Loucy (cell line): ENCODE results near the gene BCDIN3D.
"Not testable (repeated sequence)": the region's sequence is repeated elsewhere in the genome, so short reads cannot be mapped to it uniquely, and the experiment has no call there.

Source experiments
- H2AFZ ChIP-seq: fragments of 200-600 bp; sonication (generic); 2 replicates; pipeline ENCODE4 v1.6.0; 2016; ENCODE audit warnings: antibody characterized with exemption, mild to moderate bottlenecking, low read length, moderate library complexity
- H3F3A ChIP-seq: fragments of 200-600 bp; 2 replicates; pipeline ENCODE4 v1.6.0; 2016; ENCODE audit warnings: antibody characterized with exemption, low read depth, mild to moderate bottlenecking
- H3K27me3 ChIP-seq: fragments of 200-600 bp; sonication (generic); 2 replicates; pipeline ENCODE4 v1.6.1; 2014; ENCODE audit warnings: low read length, mild to moderate bottlenecking; ENCODE audit not compliant: insufficient read depth, poor library complexity, severe bottlenecking
- H3K36me3 ChIP-seq: fragments of 200-600 bp; sonication (generic); 2 replicates; pipeline ENCODE4 v1.6.1; 2016; ENCODE audit warnings: low read length; ENCODE audit not compliant: insufficient read depth
- H3K4me1 ChIP-seq: fragments of 200-600 bp; sonication (generic); 2 replicates; pipeline ENCODE4 v1.5.1; 2014; ENCODE audit warnings: low read length, mild to moderate bottlenecking; ENCODE audit not compliant: insufficient read depth, poor library complexity, severe bottlenecking
- H3K4me2 ChIP-seq: fragments of 200-600 bp; sonication (generic); 2 replicates; pipeline ENCODE4 v1.6.0; 2014; ENCODE audit warnings: antibody characterized with exemption, low read length, low read depth, mild to moderate bottlenecking; ENCODE audit not compliant: poor library complexity, severe bottlenecking
- H3K4me3 ChIP-seq: fragments of 200-600 bp; sonication (generic); 2 replicates; pipeline ENCODE4 v1.5.1; 2014; ENCODE audit warnings: low read length, mild to moderate bottlenecking, mixed read lengths; ENCODE audit not compliant: poor library complexity, severe bottlenecking
- H3K79me2 ChIP-seq: fragments of 200-600 bp; sonication (generic); 2 replicates; pipeline ENCODE4 v1.6.1; 2014; ENCODE audit warnings: low read length; ENCODE audit not compliant: insufficient read depth
- H3K9ac ChIP-seq: fragments of 200-600 bp; sonication (generic); 2 replicates; pipeline ENCODE4 v1.6.0; 2014; ENCODE audit warnings: mild to moderate bottlenecking, low read depth, low read length, moderate library complexity; ENCODE audit not compliant: poor library complexity, severe bottlenecking
- H3K9me2 ChIP-seq: fragments of 200-600 bp; sonication (generic); replicated peaks from 2 replicates; pipeline ENCODE4 v1.6.1; 2016; ENCODE audit warnings: low read depth, low read length, mixed read lengths
- H3K9me3 ChIP-seq: fragments of 200-600 bp; sonication (generic); 2 replicates; pipeline ENCODE4 v1.6.1; 2014; ENCODE audit warnings: mild to moderate bottlenecking, antibody characterized with exemption, low read length, low read depth; ENCODE audit not compliant: insufficient read depth
- H4K20me1 ChIP-seq: fragments of 200-600 bp; sonication (generic); 2 replicates; pipeline ENCODE4 v1.6.0; 2014; ENCODE audit warnings: antibody characterized with exemption, low read length, mild to moderate bottlenecking; ENCODE audit not compliant: insufficient read depth, poor library complexity, severe bottlenecking
- CTCF ChIP-seq: fragments of 200-600 bp; sonication (generic); conservative IDR thresholded peaks from 2 replicates; pipeline ENCODE4 v1.5.1; 2014; ENCODE audit warnings: mild to moderate bottlenecking, antibody characterized with exemption, low read length
- EZH2phosphoT487 ChIP-seq: fragments of 200-600 bp; IDR thresholded peaks from 2 replicates; pipeline ENCODE4 v1.6.1; 2018; ENCODE audit warnings: antibody characterized with exemption, mild to moderate bottlenecking, moderate library complexity, borderline replicate concordance

BCDIN3D gene

DNA sequence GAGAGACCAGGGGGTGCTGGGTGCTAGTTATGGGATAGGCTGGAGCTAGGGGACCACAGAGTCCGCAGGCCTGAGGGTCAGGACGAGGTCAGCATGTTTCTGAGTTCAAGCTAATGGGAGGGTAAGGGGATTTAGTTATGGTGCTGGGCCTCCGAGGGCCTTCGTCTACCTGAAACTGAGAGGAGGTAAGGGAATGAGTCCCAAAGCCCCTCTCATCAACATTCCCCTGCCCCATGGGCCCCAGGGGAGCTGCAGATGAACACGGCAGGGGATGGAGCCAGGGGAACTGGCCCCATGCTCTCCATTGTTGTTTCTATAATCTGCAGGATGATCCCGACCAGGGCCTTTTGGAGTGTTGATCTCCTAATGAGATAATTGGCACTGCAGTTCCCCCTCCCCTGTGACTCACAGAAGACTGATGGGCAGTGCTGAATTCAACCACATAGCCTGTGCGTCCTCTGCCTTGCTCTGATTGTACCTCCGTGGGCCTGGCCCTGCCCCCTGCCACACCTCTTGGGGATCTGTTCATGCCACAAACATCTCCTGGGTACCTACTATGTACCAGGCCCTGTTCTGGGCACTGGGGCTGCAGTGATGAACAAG lies 39.4 kb upstream of the BCDIN3D start:
- Histone ChIP-seq H2AFZ (no peak overlapping the region), H3K4me1 (no peaks in the 10 kb centered on the region), H3K9ac (no peak overlapping the region), H4K20me1 (no peaks in the 10 kb centered on the region), H3K27me3 (no peaks in the 10 kb centered on the region), H3K9me2 (no peaks in the 10 kb centered on the region), H3K36me3 (no peaks in the 10 kb centered on the region), H3K79me2 (no peaks in the 10 kb centered on the region), H3K4me2 (no peak overlapping the region), H3K9me3 (no peaks in the 10 kb centered on the region), H3K4me3 (no peak overlapping the region), H3F3A (peaks cover 4% of the 10 kb centered on the region; the same call in 1 of the 2 replicates)
- no peak for TF ChIP-seq EZH2phosphoT487
- no peak for TF ChIP-seq CTCF

DNA sequence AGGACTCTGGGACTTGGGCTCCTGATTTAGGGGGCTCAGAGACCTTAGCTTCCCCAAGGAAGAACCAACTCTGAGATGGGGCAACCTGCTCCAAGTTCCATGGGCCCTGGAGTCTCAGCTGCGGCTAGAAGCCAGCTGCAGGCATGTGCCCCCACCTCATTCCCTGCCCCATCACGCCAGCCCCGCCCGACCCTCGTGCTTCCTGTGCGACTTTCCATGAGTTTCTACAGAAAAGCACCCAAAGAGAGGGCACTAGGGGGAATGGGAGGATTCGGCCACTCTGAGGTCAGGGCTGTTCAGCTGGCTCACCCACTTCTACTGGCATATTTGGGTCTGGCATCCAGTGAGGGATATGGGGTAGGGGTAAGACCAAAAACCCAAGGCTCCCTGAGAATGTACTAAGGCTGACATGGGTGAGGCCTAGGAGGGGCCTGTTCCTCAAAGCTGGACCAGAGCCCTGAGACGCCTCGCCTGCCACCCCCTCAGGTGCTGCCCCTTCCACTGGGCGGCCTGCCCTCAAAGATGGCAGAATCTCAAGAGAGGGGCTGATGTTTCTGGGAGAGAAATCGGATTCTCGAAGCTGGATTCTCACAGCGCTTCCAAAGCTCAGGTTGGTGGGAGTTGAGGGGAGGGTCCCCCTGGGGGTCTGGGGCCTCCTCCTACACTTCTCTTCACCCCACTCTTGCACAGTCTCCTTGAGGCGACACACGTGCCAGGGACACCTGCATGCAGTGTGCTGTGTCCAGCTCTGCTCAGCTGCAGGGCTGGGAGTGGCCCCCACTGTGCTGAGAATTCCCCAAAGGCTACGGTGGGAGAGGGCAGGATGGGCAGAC lies 38.7 kb upstream of the BCDIN3D start:
- no peaks in the 10 kb centered on the region for H3K9me3 ChIP-seq
- H4K20me1 ChIP-seq = no peaks in the 10 kb centered on the region
- no peak for TF ChIP-seq CTCF
- TF ChIP-seq EZH2phosphoT487 = no peak
- no peaks in the 10 kb centered on the region for H3K36me3 ChIP-seq
- no peak overlapping the region for H3K4me3 ChIP-seq
- peaks cover 4% of the 10 kb centered on the region; the same call in 1 of the 2 replicates for H3F3A ChIP-seq
- no peak overlapping the region for H2AFZ ChIP-seq
- no peaks in the 10 kb centered on the region for H3K27me3 ChIP-seq
- no peak overlapping the region for H3K4me2 ChIP-seq
- H3K79me2 ChIP-seq = no peaks in the 10 kb centered on the region
- H3K9ac ChIP-seq = no peak overlapping the region
- H3K9me2 ChIP-seq = no peaks in the 10 kb centered on the region
- no peaks in the 10 kb centered on the region for H3K4me1 ChIP-seq

DNA sequence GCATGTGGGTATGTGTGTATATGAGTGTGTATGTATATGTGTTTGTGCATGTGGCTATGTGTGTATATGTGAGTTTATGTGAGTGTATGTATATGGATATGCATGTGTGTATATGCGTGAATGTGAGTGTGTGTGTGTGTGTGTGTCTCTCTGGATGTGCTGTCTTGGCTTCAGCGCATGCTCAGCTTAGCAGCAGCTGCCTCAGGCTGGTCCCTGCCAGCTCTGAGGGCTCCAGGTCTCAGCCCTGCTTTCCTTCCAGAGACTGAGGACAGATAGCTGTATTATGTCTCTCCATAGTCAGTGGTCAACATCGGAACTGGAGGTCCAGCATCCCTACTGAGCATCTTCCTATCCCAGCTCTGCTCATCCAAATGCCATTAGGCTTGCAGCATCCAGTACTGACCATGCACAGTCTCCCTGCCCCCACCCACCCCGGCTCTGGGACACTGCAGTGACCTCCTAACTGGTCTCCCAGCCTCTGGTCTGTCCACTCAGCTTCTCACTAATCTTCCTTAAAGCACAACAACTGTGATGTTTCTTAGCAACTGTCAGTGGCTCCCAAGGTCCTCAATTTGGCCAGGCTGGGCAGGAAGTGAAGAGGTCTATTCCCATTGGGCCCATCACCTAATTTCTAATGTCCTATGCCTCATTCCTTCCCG lies 38.0 kb upstream of the BCDIN3D start:
- Histone ChIP-seq H3K27me3 (no peaks in the 10 kb centered on the region), H3K4me2 (no peak overlapping the region), H3K9ac (no peak overlapping the region), H3K36me3 (no peaks in the 10 kb centered on the region), H3K4me3 (no peak overlapping the region), H3F3A (peaks cover 4% of the 10 kb centered on the region; the same call in 1 of the 2 replicates), H4K20me1 (no peaks in the 10 kb centered on the region), H3K9me3 (no peaks in the 10 kb centered on the region), H3K4me1 (no peaks in the 10 kb centered on the region), H3K79me2 (no peaks in the 10 kb centered on the region), H2AFZ (no peak overlapping the region), H3K9me2 (no peaks in the 10 kb centered on the region)
- TF ChIP-seq CTCF = no peak
- TF ChIP-seq EZH2phosphoT487 = no peak

DNA sequence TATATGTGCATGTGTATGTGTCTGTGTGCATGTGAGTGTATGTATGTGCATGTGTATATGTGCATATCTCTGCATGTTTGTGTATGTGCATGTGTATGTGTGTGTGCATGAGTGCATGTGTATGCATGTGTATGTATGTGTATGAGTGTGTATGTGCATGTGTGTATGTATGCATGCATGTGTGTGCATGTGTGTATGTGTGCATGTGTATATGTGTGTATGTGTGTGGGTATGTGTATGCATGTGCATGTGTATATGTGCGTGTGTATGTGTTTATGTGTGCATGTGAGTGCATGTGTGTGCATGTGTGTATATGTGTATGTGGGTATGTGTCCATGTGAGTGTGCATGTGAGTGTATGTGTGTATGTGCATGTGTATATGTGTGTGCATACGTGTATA lies 36.2 kb upstream of the BCDIN3D start:
- H3K4me3 ChIP-seq = not testable (repeated sequence)

More for the DNA sequence above, 36.2 kb upstream of the BCDIN3D start:
- H4K20me1 ChIP-seq, H3K9me3 ChIP-seq, H2AFZ ChIP-seq, H3K9ac ChIP-seq, H3K27me3 ChIP-seq, H3K79me2 ChIP-seq, H3K36me3 ChIP-seq, H3K4me2 ChIP-seq, H3F3A ChIP-seq, H3K4me1 ChIP-seq, H3K9me2 ChIP-seq: not testable (repeated sequence)
